Brain microvascular endothelial cell (primary cell): ENCODE data around the gene HYI.

ENCODE experiments used
- DNase-seq: peaks from one replicate; pipeline ENCODE4 v3.0.0-alpha.2; 2020
- H3K27ac ChIP-seq: fragments of 250-450 bp; sonication (Bioruptor Pico); 2 replicates; pipeline ENCODE4 v1.5.1; 2020; ENCODE audit warnings: mild to moderate bottlenecking, moderate library complexity
- H3K27me3 ChIP-seq: fragments of 250-450 bp; sonication (Bioruptor Pico); replicated peaks from 2 replicates; pipeline ENCODE4 v1.5.1; 2020; ENCODE audit warnings: mild to moderate bottlenecking
- H3K36me3 ChIP-seq: fragments of 250-450 bp; sonication (Bioruptor Pico); replicated peaks from 2 replicates; pipeline ENCODE4 v1.5.1; 2020; ENCODE audit warnings: mild to moderate bottlenecking
- H3K4me3 ChIP-seq: 2 replicates; pipeline ENCODE4 v1.5.1; 2011; ENCODE audit warnings: low read depth, mild to moderate bottlenecking, control low read depth, low read length, moderate library complexity
- CTCF ChIP-seq: IDR thresholded peaks from 2 replicates; pipeline ENCODE4 v1.5.1; 2011; ENCODE audit warnings: low read depth, mild to moderate bottlenecking, moderate library complexity, low read length, control low read depth, inconsistent platforms; ENCODE audit errors: missing control alignments
- in situ Hi-C: cut with HindIII; loops from 2 replicates; pipeline ENCODE4 v1.10.0; 2017; ENCODE audit warnings: low sequenced_read_pairs, low pct_ligation_motif_present

HYI gene

DNA sequence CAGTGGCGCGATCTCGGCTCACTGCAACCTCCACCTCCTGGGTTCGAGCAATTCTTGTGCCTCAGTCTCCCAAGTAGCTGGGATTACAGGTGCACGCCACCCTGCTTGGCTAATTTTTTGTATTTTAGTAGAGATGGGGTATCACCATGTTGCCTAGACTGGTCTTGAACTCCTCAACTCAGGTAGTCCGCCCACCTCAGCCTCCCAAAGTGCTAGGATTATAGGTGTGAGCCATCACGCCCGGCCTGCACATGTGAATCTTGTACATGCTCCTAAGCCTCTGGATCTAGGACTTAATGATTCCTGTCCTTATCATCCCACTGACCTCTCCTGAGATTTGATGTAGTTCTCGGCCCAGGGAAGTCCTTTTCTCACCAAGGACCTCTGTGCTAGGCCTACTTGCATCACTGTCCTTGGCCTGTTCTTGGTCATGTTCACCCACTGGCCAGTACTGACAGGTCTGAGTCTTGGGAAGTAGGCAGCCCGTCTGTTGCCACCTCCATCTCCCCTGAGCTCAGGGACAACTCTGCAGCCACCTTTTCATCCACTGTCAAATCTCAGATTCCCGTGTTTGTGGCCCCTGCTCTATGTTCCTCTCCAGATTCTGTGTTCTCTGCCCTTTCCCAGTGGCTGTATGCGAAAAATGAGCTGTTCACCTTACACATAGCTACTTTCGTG is 9.4 kb downstream of the HYI start:
- Histone ChIP-seq H3K36me3 (peaks cover 79% of the 10 kb centered on the region), H3K27ac (no peak overlapping the region), H3K27me3 (no peaks in the 10 kb centered on the region), H3K4me3 (no peak overlapping the region)
- in situ Hi-C loops: no loop called here
- TF ChIP-seq CTCF: no peak
- DNase-seq: no peak

- H3K4me3 ChIP-seq: no peak overlapping the region
- H3K27ac ChIP-seq: no peak overlapping the region
- H3K27me3 ChIP-seq: no peaks in the 10 kb centered on the region
- H3K36me3 ChIP-seq: peaks cover 79% of the 10 kb centered on the region
- TF ChIP-seq CTCF: no peak
- DNase-seq: no peak
- in situ Hi-C loops: no loop called here
Measured at GRCh38 chr1:43443197-43443946, 10.4 kb downstream of the HYI start.

DNA sequence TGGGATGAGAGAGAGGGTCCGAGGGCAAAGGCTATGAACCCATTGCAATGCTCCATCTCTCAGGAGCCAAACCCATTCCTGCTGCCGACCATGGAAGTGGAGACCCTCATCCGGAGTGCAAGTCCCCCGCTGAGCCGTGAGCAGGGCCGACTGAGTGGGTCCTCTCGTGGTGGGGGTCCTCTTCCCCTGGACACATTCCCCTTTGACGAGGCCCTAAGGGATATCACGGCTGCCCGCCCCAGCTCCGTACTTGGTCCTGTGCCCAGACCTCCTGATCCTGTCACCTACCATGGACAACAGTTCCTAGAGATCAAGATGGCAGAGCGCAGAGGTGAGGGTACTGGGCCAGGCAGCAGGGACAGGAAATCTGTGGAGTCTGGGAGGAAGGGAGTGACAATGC is 11.0 kb downstream of the HYI start:
- DNase-seq: no peak
- H3K27me3 ChIP-seq: no peaks in the 10 kb centered on the region
- no peak for TF ChIP-seq CTCF
- in situ Hi-C loops: no loop called here
- peaks cover 77% of the 10 kb centered on the region for H3K36me3 ChIP-seq
- H3K27ac ChIP-seq: no peak overlapping the region
- H3K4me3 ChIP-seq: no peak overlapping the region

DNA sequence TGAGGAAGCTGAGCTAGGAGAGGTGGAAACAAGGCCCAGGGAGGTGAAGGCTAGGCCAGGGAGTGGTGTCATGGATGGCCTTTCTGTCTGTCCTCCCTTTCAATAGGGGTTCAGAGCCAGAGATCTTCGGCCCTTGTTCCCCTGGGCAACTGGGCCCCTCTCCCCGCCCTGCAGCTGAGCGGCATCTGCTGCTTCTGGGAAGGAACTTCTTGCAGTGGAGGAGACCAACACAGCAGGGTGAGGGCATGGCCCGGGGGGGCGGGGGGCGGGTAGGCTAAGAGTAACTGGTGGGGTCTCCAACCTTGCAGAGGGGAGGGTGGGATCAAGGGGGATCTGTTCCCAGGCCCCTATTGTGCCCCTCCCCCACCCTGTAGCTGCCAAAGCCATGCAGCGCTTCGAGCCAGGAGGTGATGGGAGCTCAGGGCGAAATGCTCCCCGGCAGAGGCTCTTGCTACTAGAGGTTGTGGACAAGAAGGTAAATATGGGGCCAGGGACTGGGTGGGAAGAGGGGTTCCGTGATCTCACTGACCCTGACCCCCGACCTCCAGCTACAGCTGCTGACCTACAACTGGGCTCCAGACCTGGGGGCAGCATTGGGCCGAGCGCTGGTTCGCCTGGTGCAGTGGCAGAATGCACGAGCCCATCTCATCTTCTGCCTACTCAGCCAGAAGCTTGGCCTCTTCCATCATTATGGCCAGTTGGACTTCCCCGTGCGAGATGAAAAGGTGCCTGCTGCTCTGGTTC is 11.7 kb downstream of the HYI start:
- Histone ChIP-seq H3K27ac (no peak overlapping the region), H3K27me3 (no peaks in the 10 kb centered on the region), H3K4me3 (no peak overlapping the region), H3K36me3 (peaks cover 75% of the 10 kb centered on the region)
- no peak for DNase-seq
- in situ Hi-C loops: no loop called here
- TF ChIP-seq CTCF: no peak

- in situ Hi-C loops: no loop called here
Measured at GRCh38 chr1:43441166-43441893, 12.4 kb downstream of the HYI start.

More at GRCh38 chr1:43441166-43441893, 12.4 kb downstream of the HYI start:
- H3K36me3 ChIP-seq: peaks cover 70% of the 10 kb centered on the region
- H3K27me3 ChIP-seq: no peaks in the 10 kb centered on the region
- no peak overlapping the region for H3K27ac ChIP-seq
- no peak for TF ChIP-seq CTCF
- H3K4me3 ChIP-seq: no peak overlapping the region
- DNase-seq: no peak
